ENCODE measurements around the gene CCDC85A. TPM values are rescaled to one million over a fixed set of nuclear protein-coding genes. Genes with fewer than 3 reads are reported as not detected.

CCDC85A gene
- total RNA-seq, 2 experiments from 2014 or later = not detected

DNA sequence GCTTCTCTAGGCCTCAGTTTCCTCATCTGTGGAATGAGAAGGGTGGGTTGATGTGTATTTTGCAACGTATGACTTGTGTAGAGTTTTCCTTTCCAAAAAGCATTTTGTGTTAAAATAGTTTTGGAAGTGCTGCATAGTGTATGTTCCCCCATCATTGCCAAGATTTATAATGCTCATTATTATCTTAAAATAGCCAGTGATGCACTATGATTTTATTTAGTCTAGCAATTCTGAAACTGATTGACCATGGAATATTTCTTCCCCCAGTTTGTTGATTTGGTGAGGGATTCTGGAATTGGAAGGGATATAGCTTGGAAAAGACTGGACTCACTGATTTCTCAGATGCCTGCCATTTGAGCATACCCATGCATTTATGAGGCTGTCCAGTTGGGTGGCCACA lies 130.6 kb downstream of the CCDC85A start:
- no peaks in the 10 kb centered on the region for H3K36me3 Mint-ChIP-seq
- no peak overlapping the region for H3K27ac Mint-ChIP-seq
- POLR2A ChIA-PET = no interaction called here
- ATAC-seq (ENCODE audit: low read depth) = no peak
- no peaks in the 10 kb centered on the region for H3K9me3 Mint-ChIP-seq
- H3K4me1 Mint-ChIP-seq = no peaks in the 10 kb centered on the region
- DNase-seq = no peak
- no peaks in the 10 kb centered on the region for H3K27me3 Mint-ChIP-seq
- H3K4me3 Mint-ChIP-seq = no peak overlapping the region

GRCh38 chr2:56314796-56315195 lies 131.0 kb downstream of the CCDC85A start:
- POLR2A ChIA-PET = no interaction called here
- Mint-ChIP-seq H3K36me3 (no peaks in the 10 kb centered on the region), H3K4me3 (no peak overlapping the region), H3K9me3 (no peaks in the 10 kb centered on the region), H3K27ac (no peak overlapping the region), H3K4me1 (no peaks in the 10 kb centered on the region), H3K27me3 (no peaks in the 10 kb centered on the region)
- DNase-seq (no peak), ATAC-seq (ENCODE audit: low read depth) (no peak)

DNA sequence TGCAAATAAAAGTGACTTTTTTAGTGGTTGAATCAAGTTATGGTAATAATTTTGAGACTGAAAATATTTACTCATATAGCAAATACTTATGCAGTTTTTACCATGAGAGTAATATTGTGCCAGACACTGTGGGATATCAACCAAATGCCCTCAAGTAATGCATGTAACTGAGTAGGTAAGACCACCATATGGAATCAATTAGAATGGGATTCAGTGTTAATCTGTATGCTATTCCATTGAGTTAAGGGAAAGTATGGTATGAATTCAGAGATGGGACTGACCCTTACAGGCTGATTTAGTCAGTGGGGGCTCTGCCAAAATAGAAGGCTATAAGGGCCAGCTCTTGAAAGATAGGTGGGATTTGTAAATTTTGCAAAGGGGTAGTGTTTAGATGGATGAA lies 131.6 kb downstream of the CCDC85A start:
- DNase-seq (no peak), ATAC-seq (ENCODE audit: low read depth) (no peak)
- H3K36me3 Mint-ChIP-seq = no peaks in the 10 kb centered on the region
- H3K27me3 Mint-ChIP-seq = no peaks in the 10 kb centered on the region
- no peaks in the 10 kb centered on the region for H3K4me1 Mint-ChIP-seq
- H3K9me3 Mint-ChIP-seq = no peaks in the 10 kb centered on the region
- H3K27ac Mint-ChIP-seq = no peak overlapping the region
- H3K4me3 Mint-ChIP-seq = no peak overlapping the region
- POLR2A ChIA-PET = no interaction called here

DNA sequence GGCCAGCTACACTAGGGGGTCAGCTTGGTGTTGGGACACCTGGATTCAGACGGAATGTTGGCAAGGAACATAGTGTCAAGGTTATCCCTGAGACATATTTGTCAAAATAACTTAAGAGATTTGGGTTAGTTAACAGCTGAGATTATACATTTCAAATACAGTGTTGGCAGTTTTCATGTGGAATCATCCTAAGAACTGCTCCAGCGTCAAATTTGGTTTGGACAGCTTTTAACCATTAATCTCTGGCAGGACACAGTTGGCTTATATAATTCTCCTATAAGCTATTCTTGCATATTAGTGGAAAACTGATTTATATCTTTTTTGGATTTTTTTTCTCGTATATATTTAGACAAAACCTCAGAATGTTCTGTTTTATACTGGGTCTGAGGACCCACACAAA lies 132.2 kb downstream of the CCDC85A start:
- POLR2A ChIA-PET = no interaction called here
- ATAC-seq (ENCODE audit: low read depth) (no peak), DNase-seq (no peak)
- Mint-ChIP-seq H3K4me1 (no peaks in the 10 kb centered on the region), H3K9me3 (no peaks in the 10 kb centered on the region), H3K27me3 (no peaks in the 10 kb centered on the region), H3K27ac (no peak overlapping the region), H3K36me3 (no peaks in the 10 kb centered on the region), H3K4me3 (no peak overlapping the region)

GRCh38 chr2:56318147-56318546 lies 134.4 kb downstream of the CCDC85A start:
- no peak for ATAC-seq (ENCODE audit: low read depth)
- no peak for DNase-seq
- H3K36me3 Mint-ChIP-seq = no peaks in the 10 kb centered on the region
- no peak overlapping the region for H3K27ac Mint-ChIP-seq
- H3K4me1 Mint-ChIP-seq = no peaks in the 10 kb centered on the region
- H3K9me3 Mint-ChIP-seq = no peaks in the 10 kb centered on the region
- no peak overlapping the region for H3K4me3 Mint-ChIP-seq
- POLR2A ChIA-PET = no interaction called here
- no peaks in the 10 kb centered on the region for H3K27me3 Mint-ChIP-seq

GRCh38 chr2:56325661-56326345 lies 142.0 kb downstream of the CCDC85A start:
- H3K4me3 Mint-ChIP-seq = no peak overlapping the region
- no peaks in the 10 kb centered on the region for H3K9me3 Mint-ChIP-seq
- no peaks in the 10 kb centered on the region for H3K27me3 Mint-ChIP-seq
- POLR2A ChIA-PET = no interaction called here
- H3K4me1 Mint-ChIP-seq = no peaks in the 10 kb centered on the region
- no peak for DNase-seq
- H3K36me3 Mint-ChIP-seq = no peaks in the 10 kb centered on the region
- H3K27ac Mint-ChIP-seq = no peak overlapping the region
- ATAC-seq (ENCODE audit: low read depth) = no peak

GRCh38 chr2:56326346-56326741 lies 142.6 kb downstream of the CCDC85A start:
- no peak for DNase-seq
- no peak for ATAC-seq (ENCODE audit: low read depth)
- H3K4me3 Mint-ChIP-seq = no peak overlapping the region
- H3K9me3 Mint-ChIP-seq = no peaks in the 10 kb centered on the region
- no peak overlapping the region for H3K27ac Mint-ChIP-seq
- no peaks in the 10 kb centered on the region for H3K27me3 Mint-ChIP-seq
- H3K4me1 Mint-ChIP-seq = no peaks in the 10 kb centered on the region
- POLR2A ChIA-PET = no interaction called here
- H3K36me3 Mint-ChIP-seq = no peaks in the 10 kb centered on the region

DNA sequence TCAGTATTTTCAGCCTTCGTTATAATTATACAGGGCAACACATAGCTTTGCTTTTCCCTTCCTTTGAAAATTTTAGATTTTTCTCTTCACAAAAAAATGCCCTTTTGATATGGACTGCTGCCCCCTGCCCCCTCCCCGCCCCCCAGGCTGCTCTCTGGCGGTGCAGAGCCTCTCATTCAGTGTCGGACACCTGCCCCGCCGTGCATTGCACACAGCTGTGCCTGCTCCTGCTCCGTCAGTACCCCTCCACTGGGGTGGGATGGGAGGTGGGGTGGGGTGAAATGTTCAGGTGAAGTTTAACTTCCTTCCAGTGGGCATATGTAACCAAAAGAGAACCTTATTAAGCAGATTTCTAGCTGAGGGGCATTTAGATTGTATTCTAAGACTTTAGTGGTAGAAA lies 148.0 kb downstream of the CCDC85A start:
- POLR2A ChIA-PET = no interaction called here
- ATAC-seq (ENCODE audit: low read depth) = no peak
- no peaks in the 10 kb centered on the region for H3K27me3 Mint-ChIP-seq
- no peaks in the 10 kb centered on the region for H3K9me3 Mint-ChIP-seq
- H3K4me3 Mint-ChIP-seq = no peak overlapping the region
- H3K4me1 Mint-ChIP-seq = no peaks in the 10 kb centered on the region
- no peaks in the 10 kb centered on the region for H3K36me3 Mint-ChIP-seq
- no peak for DNase-seq
- no peak overlapping the region for H3K27ac Mint-ChIP-seq

- DNase-seq (no peak), ATAC-seq (ENCODE audit: low read depth) (no peak)
- Mint-ChIP-seq H3K4me3 (no peak overlapping the region), H3K9me3 (no peaks in the 10 kb centered on the region), H3K36me3 (no peaks in the 10 kb centered on the region), H3K4me1 (no peaks in the 10 kb centered on the region), H3K27me3 (no peaks in the 10 kb centered on the region), H3K27ac (no peak overlapping the region)
- POLR2A ChIA-PET = no interaction called here
Observed at GRCh38 chr2:56333812-56334485, 150.2 kb downstream of the CCDC85A start.

GRCh38 chr2:56334622-56335021 lies 150.8 kb downstream of the CCDC85A start:
- Mint-ChIP-seq H3K36me3 (no peaks in the 10 kb centered on the region), H3K4me3 (no peak overlapping the region), H3K4me1 (no peaks in the 10 kb centered on the region), H3K27me3 (no peaks in the 10 kb centered on the region), H3K27ac (no peak overlapping the region), H3K9me3 (no peaks in the 10 kb centered on the region)
- POLR2A ChIA-PET = no interaction called here
- ATAC-seq (ENCODE audit: low read depth) (no peak), DNase-seq (no peak)

DNA sequence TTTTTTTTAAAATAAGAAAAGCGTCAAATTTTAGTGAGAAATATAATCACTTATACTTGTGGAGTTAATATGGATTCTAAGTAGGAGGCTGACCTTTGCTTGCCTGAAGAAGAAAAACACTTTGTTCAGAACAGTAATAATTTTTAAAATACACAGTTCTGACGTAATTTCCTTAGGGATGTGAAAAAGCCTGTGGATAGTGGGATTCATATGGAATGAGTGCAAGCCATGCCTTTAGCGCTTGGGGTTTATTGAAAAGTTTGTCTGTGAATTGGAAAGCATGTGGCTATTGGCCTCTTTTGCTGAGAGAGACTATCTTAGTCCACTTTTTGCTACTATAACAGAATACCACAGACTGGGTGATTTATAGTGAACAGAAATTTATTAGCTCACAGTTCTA lies 151.3 kb downstream of the CCDC85A start:
- POLR2A ChIA-PET = no interaction called here
- H3K9me3 Mint-ChIP-seq = no peaks in the 10 kb centered on the region
- H3K27me3 Mint-ChIP-seq = no peaks in the 10 kb centered on the region
- no peaks in the 10 kb centered on the region for H3K36me3 Mint-ChIP-seq
- H3K27ac Mint-ChIP-seq = no peak overlapping the region
- DNase-seq = no peak
- no peak overlapping the region for H3K4me3 Mint-ChIP-seq
- H3K4me1 Mint-ChIP-seq = no peaks in the 10 kb centered on the region
- ATAC-seq (ENCODE audit: low read depth) = no peak

DNA sequence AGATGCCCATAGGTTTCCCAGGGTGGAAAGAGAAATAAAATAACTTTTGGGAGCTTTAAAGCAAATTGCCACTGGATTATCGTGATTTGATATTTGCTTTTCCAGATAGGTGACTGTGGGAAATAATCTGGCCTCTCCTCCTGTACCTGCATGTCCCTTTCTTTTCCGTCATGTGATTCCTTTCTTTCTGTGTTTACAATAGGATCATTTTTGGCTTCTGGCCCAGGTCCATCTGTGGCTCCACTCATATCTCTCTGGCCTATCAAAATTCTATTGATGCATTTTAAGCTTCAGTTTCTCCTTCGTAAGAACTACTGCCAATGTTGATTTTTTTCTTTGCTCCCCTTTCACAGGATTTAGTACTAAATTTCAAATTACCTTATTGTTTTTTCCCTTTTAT lies 153.6 kb downstream of the CCDC85A start:
- H3K27ac Mint-ChIP-seq = no peak overlapping the region
- no peak for DNase-seq
- H3K36me3 Mint-ChIP-seq = no peaks in the 10 kb centered on the region
- H3K4me3 Mint-ChIP-seq = no peak overlapping the region
- no peak for ATAC-seq (ENCODE audit: low read depth)
- H3K9me3 Mint-ChIP-seq = no peaks in the 10 kb centered on the region
- no peaks in the 10 kb centered on the region for H3K27me3 Mint-ChIP-seq
- POLR2A ChIA-PET = no interaction called here
- no peaks in the 10 kb centered on the region for H3K4me1 Mint-ChIP-seq

DNA sequence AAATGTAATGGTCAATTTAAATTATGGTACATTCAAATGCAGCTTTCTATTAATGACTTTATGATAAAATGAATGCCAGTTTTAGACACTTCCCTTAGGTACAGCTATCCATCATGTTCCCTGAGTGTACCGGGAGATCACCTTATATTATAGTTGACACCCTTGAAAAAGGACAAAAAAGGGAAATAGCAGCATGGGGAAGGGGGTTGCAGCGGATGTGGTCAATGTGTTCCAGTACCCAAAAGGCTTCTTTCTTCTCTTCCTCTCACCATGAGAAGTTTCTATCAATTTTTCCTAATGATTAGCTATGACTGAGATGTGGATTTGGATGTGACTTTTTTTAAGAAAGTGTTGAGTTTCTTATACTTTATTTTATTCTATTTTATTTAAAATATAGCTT lies 154.4 kb downstream of the CCDC85A start:
- Mint-ChIP-seq H3K27ac (no peak overlapping the region), H3K9me3 (no peaks in the 10 kb centered on the region), H3K36me3 (no peaks in the 10 kb centered on the region), H3K4me1 (no peaks in the 10 kb centered on the region), H3K4me3 (no peak overlapping the region), H3K27me3 (no peaks in the 10 kb centered on the region)
- no peak for ATAC-seq (ENCODE audit: low read depth)
- POLR2A ChIA-PET = no interaction called here
- DNase-seq = no peak

GRCh38 chr2:56344771-56345170 lies 161.0 kb downstream of the CCDC85A start:
- Mint-ChIP-seq H3K36me3 (no peaks in the 10 kb centered on the region), H3K9me3 (no peaks in the 10 kb centered on the region), H3K4me3 (no peak overlapping the region), H3K27ac (no peak overlapping the region), H3K4me1 (no peaks in the 10 kb centered on the region), H3K27me3 (no peaks in the 10 kb centered on the region)
- POLR2A ChIA-PET = no interaction called here
- ATAC-seq (ENCODE audit: low read depth) = no peak
- DNase-seq = no peak

Measured in activated naive CD8-positive, alpha-beta T cell treated with anti-CD3 and anti-CD28 coated beads, Interleukin-2, amount 10 ng/mL, durations not matched to agents 7 days and 5 days (primary cell).